Measurements from ENCODE around the gene OR1D5. TPM values are rescaled to one million over a fixed set of nuclear protein-coding genes. Genes with fewer than 3 reads are reported as not detected.
A peak's percentile ranks its signal among the peaks of the same experiment; 100 is the strongest.
"Not testable (repeated sequence)": the region's sequence is repeated elsewhere in the genome, so short reads cannot be mapped to it uniquely, and the experiment has no call there.

The OR1D5 gene, protein sequence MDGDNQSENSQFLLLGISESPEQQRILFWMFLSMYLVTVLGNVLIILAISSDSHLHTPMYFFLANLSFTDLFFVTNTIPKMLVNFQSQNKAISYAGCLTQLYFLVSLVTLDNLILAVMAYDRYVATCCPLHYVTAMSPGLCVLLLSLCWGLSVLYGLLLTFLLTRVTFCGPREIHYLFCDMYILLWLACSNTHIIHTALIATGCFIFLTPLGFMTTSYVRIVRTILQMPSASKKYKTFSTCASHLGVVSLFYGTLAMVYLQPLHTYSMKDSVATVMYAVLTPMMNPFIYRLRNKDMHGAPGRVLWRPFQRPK
- total RNA-seq, result not detected
- not detected for polyA plus RNA-seq
- not detected for total RNA-seq

GRCh38 chr17:3063507-3063906, at the start of gene OR1D5:
TSS of gene OR1D5 (minus strand) at chr17:3063607. CDS start at chr17:3063607, 0 bp downstream.
- DNase-seq; intact Hi-C loops (cut with micrococcal nuclease); H3K27me3 Mint-ChIP-seq; ATAC-seq; CTCF ChIA-PET; H3K27ac ChIP-seq (ENCODE audit: low read depth, low read length); H3K4me1 Mint-ChIP-seq; H3K9me3 Mint-ChIP-seq; H3K9me3 ChIP-seq (ENCODE audit: control insufficient read depth in 2 of 3, low read length in 3 of 3); H3K4me3 ChIP-seq (ENCODE audit: low read length); H3K4me3 Mint-ChIP-seq; POLR2A ChIA-PET; H3K27me3 ChIP-seq (ENCODE audit: control insufficient read depth in 2 of 2, insufficient read depth in 2 of 2, low read length in 2 of 2); H3K4me1 ChIP-seq (ENCODE audit: control insufficient read depth in 2 of 2, insufficient read depth in 2 of 2, low read length in 2 of 2); H3K36me3 ChIP-seq (ENCODE audit: control insufficient read depth in 2 of 3, insufficient read depth in 3 of 3, low read length in 3 of 3); H3K27ac Mint-ChIP-seq; H3K36me3 Mint-ChIP-seq: not testable (repeated sequence)

DNA sequence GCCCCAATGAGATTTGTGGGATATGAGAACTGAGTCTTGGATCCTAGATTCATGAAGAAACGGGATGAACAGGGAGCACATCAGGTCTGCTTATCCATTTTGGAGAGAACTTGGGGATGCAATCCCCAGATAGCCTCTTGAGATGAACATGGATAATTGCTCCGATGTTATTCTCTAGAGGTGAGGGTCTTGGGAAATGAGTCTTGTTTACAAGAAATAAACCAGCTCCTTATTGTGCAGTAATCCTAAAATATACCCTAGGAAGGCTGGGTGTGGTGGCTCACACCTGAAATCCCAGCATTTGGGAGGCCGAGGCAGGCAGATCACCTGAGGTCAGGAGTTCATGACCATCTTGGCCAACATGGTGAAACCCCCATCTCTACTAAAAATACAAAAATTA, 40.9 kb upstream of the OR1D5 start, which contains the start of gene OR1D2:
TSS of gene OR1D2 (minus strand) at position 101 of the 400 bp plus-strand sequence. CDS start 11,426 bp downstream, outside the sequence.
- H3K27ac Mint-ChIP-seq, result no peak within 1 kb of the TSS
- H3K4me3 Mint-ChIP-seq, result no peak within 1 kb of the TSS
- Histone ChIP-seq H3K27me3 (ENCODE audit: control insufficient read depth in 2 of 2, insufficient read depth in 2 of 2, low read length in 2 of 2) (peaks cover 0 to 3% of the 10 kb centered on the region in 2 donors), H3K27ac (ENCODE audit: low read depth, low read length) (no peak within 1 kb of the TSS), H3K9me3 (ENCODE audit: control insufficient read depth in 2 of 3, low read length in 3 of 3) (peaks cover 0 to 12% (median 0%) of the 10 kb centered on the region in 3 experiments), H3K4me3 (ENCODE audit: low read length) (no peak within 1 kb of the TSS), H3K4me1 (ENCODE audit: control insufficient read depth in 2 of 2, insufficient read depth in 2 of 2, low read length in 2 of 2) (no peaks in the 10 kb centered on the region), H3K36me3 (ENCODE audit: control insufficient read depth in 2 of 3, insufficient read depth in 3 of 3, low read length in 3 of 3) (no peaks in the 10 kb centered on the region)
- H3K27me3 Mint-ChIP-seq, result peaks cover 5 to 46% (median 20%) of the 10 kb centered on the region in 5 donors
- ATAC-seq, result no peak
- peaks cover 0 to 62% (median 27%) of the 10 kb centered on the region in 11 donors for H3K9me3 Mint-ChIP-seq
- H3K36me3 Mint-ChIP-seq, result peaks cover 0 to 17% (median 3%) of the 10 kb centered on the region in 5 donors
- POLR2A ChIA-PET, result no interaction called here
- CTCF ChIA-PET, result no interaction called here
- intact Hi-C loops (cut with micrococcal nuclease), result no loop called here
- no peak for DNase-seq
- no peaks in the 10 kb centered on the region for H3K4me1 Mint-ChIP-seq

- H3K27ac ChIP-seq (ENCODE audit: low read depth, low read length); H3K36me3 Mint-ChIP-seq; H3K9me3 ChIP-seq (ENCODE audit: control insufficient read depth in 2 of 3, low read length in 3 of 3); H3K4me3 ChIP-seq (ENCODE audit: low read length); DNase-seq; H3K36me3 ChIP-seq (ENCODE audit: control insufficient read depth in 2 of 3, insufficient read depth in 3 of 3, low read length in 3 of 3); ATAC-seq; H3K4me1 Mint-ChIP-seq; H3K27ac Mint-ChIP-seq; CTCF ChIA-PET; H3K4me3 Mint-ChIP-seq; H3K27me3 ChIP-seq (ENCODE audit: control insufficient read depth in 2 of 2, insufficient read depth in 2 of 2, low read length in 2 of 2); POLR2A ChIA-PET; H3K4me1 ChIP-seq (ENCODE audit: control insufficient read depth in 2 of 2, insufficient read depth in 2 of 2, low read length in 2 of 2): not testable (repeated sequence)
- Mint-ChIP-seq H3K9me3 (peaks cover 0 to 17% (median 5%) of the 10 kb centered on the region in 11 donors), H3K27me3 (peaks cover 10 to 16% (median 11%) of the 10 kb centered on the region in 5 donors)
- intact Hi-C loops (cut with micrococcal nuclease), result loop anchor here in 1 of 2 donors (5.0 kb wide), 1 partner anchor 153 kb away; no protein-coding TSS in a partner anchor
Measured at GRCh38 chr17:3073850-3074249, 10.4 kb upstream of the OR1D5 start.

GRCh38 chr17:3065192-3065591, 1.8 kb upstream of the OR1D5 start:
- intact Hi-C loops (cut with micrococcal nuclease); H3K36me3 Mint-ChIP-seq; H3K27ac ChIP-seq (ENCODE audit: low read depth, low read length); H3K27ac Mint-ChIP-seq; DNase-seq; H3K4me3 ChIP-seq (ENCODE audit: low read length); POLR2A ChIA-PET; H3K27me3 ChIP-seq (ENCODE audit: control insufficient read depth in 2 of 2, insufficient read depth in 2 of 2, low read length in 2 of 2); H3K4me1 ChIP-seq (ENCODE audit: control insufficient read depth in 2 of 2, insufficient read depth in 2 of 2, low read length in 2 of 2); H3K27me3 Mint-ChIP-seq; H3K9me3 ChIP-seq (ENCODE audit: control insufficient read depth in 2 of 3, low read length in 3 of 3); H3K9me3 Mint-ChIP-seq; H3K4me1 Mint-ChIP-seq; CTCF ChIA-PET; H3K4me3 Mint-ChIP-seq; H3K36me3 ChIP-seq (ENCODE audit: control insufficient read depth in 2 of 3, insufficient read depth in 3 of 3, low read length in 3 of 3): not testable (repeated sequence)
- ATAC-seq, result peak; percentile 78

DNA sequence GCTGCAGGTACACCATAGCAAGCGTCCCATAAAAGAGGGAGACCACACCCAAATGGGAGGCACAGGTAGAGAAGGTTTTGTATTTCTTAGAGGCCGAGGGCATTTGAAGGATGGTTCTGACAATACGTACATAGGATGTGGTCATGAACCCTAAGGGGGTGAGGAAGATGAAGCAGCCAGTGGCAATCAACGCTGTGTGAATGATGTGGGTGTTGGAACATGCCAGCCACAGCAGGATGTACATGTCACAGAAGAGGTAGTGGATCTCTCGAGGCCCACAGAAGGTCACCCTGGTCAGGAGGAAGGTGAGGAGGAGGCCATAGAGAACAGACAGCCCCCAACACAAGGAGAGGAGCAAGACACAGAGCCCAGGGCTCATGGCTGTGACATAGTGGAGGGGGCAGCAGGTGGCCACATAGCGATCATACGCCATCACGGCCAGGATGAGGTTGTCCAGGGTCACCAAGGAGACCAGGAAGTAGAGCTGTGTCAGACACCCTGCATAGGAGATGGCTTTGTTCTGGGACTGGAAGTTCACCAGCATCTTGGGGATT, 506 bp downstream of the OR1D5 start:
- H3K36me3 ChIP-seq (ENCODE audit: control insufficient read depth in 2 of 3, insufficient read depth in 3 of 3, low read length in 3 of 3); H3K9me3 ChIP-seq (ENCODE audit: control insufficient read depth in 2 of 3, low read length in 3 of 3); H3K27me3 Mint-ChIP-seq; H3K27me3 ChIP-seq (ENCODE audit: control insufficient read depth in 2 of 2, insufficient read depth in 2 of 2, low read length in 2 of 2); H3K9me3 Mint-ChIP-seq; POLR2A ChIA-PET; H3K36me3 Mint-ChIP-seq; H3K4me1 Mint-ChIP-seq; H3K27ac Mint-ChIP-seq; H3K4me1 ChIP-seq (ENCODE audit: control insufficient read depth in 2 of 2, insufficient read depth in 2 of 2, low read length in 2 of 2); intact Hi-C loops (cut with micrococcal nuclease); H3K4me3 ChIP-seq (ENCODE audit: low read length); H3K4me3 Mint-ChIP-seq; H3K27ac ChIP-seq (ENCODE audit: low read depth, low read length); CTCF ChIA-PET; DNase-seq: not testable (repeated sequence)
- ATAC-seq, result peak; percentile 29

DNA sequence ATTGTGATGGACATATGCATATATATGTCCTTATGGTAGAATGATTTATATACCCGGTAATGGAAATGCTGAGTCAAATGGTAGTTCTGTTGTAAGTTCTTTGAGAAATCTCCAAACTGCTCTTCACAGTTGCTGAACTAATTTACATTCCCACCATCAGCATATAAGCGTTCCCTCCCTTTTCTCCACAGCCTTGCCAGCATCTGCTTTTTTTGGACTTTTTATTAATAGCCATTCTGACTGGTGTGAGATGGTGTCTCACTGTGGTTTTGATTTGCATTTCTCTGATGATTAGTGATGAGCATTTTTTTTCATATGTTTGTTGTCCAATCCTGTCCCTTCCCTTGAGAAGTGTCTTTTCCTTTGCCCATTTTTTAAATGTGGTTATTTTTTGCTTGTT, 8.5 kb downstream of the OR1D5 start:
- H3K9me3 Mint-ChIP-seq; H3K9me3 ChIP-seq (ENCODE audit: control insufficient read depth in 2 of 3, low read length in 3 of 3); H3K27ac Mint-ChIP-seq; H3K4me1 Mint-ChIP-seq; ATAC-seq; H3K27me3 Mint-ChIP-seq; POLR2A ChIA-PET; H3K36me3 Mint-ChIP-seq; intact Hi-C loops (cut with micrococcal nuclease); H3K27ac ChIP-seq (ENCODE audit: low read depth, low read length); CTCF ChIA-PET; H3K36me3 ChIP-seq (ENCODE audit: control insufficient read depth in 2 of 3, insufficient read depth in 3 of 3, low read length in 3 of 3); H3K4me3 Mint-ChIP-seq; H3K4me1 ChIP-seq (ENCODE audit: control insufficient read depth in 2 of 2, insufficient read depth in 2 of 2, low read length in 2 of 2); H3K27me3 ChIP-seq (ENCODE audit: control insufficient read depth in 2 of 2, insufficient read depth in 2 of 2, low read length in 2 of 2); H3K4me3 ChIP-seq (ENCODE audit: low read length); DNase-seq: not testable (repeated sequence)
